SK-N-DZ (cell line): ENCODE data around the gene BRIP1.
"Not testable (repeated sequence)": the region's sequence is repeated elsewhere in the genome, so short reads cannot be mapped to it uniquely, and the experiment has no call there.

Experiments used
- DNase-seq: peaks from one replicate; pipeline ENCODE4 v3.0.0-alpha.2; 2015; ENCODE audit warnings: low spot score

The BRIP1 gene

GRCh38 chr17:61728297-61728836 lies 135.0 kb downstream of the BRIP1 start:
- no peak for DNase-seq

DNA sequence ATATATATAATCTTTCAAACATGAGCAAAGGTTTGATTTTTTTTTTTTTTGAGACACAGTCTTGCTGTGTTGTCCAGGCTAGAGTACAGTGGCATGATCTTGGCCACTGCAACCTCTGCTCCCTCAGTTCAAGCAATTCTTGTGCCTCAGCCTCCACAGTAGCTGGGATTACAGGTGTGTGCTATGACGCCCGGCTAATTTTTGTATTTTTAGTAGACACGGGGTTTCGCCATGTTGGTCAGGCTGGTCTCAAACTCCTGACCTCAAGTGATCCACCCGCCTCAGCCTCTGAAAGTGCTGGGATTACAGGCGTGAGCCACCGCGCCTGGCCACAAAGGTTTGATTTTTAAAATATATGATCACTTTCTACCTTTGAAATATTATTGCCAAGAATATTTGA lies 135.5 kb downstream of the BRIP1 start:
- DNase-seq = not testable (repeated sequence)

DNA sequence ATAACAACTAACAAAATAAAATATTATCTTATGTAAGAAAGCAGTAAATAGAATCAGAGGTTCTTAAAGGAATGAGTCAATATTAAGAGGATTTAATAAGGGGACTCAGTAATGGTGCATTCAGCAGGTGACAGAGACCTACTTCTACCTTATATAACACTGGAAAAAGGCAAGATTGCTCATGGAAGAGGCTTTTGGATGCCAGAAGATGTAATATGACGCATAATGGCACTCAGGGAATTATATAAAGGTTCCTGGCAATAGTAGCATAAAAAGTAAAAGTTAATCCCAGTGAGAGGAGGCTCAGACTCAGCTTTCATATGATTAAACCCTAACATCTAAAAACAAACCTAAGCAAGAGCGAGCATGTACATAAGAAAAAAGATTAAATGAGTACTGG lies 136.4 kb downstream of the BRIP1 start:
- DNase-seq = no peak

GRCh38 chr17:61724777-61725176 lies 138.6 kb downstream of the BRIP1 start:
- no peak for DNase-seq

DNA sequence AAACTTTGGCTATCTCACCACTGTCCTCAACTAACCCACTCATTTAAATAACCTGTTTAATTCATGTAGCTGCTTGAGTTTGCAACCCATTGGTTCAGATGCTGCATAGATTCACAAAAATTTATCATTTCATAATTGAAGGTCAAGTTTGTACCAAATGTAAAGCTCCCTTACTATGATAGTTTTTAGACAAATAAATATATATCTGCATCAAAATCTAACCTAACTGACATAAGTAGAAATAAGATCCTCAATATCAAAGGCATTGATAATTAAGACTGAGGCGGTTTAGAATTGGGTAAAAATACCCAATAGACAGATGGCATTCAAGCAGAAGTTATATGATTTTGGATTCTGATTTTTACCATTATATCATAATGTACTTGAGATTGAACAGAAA lies 139.4 kb downstream of the BRIP1 start:
- DNase-seq = no peak

DNA sequence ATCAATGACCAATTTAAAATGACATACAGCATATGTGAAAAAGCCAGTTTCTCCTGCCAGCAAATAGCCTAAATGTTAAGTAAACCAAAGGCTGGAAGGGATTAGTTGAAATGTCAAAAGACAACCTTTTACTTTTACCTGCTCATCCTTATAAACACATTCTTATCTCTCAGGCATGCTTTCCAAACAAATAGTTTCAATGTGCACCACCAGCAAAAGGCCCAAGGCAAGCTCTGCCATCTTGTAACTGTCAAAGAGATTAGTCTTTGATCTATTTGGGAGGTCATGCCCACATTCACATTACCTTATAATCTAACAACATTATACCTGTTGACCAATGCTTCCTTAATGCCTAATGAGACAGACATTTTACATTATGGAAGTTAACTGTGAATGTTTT lies 140.1 kb downstream of the BRIP1 start:
- no peak for DNase-seq

DNA sequence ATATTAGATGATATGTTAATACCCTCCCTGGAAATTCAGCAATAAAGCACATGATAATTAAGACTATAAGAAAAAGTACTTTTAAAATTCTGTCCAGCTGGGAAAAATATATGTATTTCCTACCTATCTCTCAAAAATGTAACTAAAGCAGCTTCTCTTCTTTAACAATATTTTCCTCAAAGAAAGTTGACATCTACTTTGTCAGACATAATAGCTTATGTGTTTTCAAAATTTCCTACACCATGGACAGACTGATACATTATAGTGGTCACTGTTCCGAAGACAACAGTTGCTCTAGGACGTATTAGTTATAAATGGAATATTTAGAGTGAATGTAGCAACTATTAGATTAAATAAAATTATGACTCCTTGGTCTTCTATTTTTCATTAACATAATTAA lies 140.9 kb downstream of the BRIP1 start:
- no peak for DNase-seq

DNA sequence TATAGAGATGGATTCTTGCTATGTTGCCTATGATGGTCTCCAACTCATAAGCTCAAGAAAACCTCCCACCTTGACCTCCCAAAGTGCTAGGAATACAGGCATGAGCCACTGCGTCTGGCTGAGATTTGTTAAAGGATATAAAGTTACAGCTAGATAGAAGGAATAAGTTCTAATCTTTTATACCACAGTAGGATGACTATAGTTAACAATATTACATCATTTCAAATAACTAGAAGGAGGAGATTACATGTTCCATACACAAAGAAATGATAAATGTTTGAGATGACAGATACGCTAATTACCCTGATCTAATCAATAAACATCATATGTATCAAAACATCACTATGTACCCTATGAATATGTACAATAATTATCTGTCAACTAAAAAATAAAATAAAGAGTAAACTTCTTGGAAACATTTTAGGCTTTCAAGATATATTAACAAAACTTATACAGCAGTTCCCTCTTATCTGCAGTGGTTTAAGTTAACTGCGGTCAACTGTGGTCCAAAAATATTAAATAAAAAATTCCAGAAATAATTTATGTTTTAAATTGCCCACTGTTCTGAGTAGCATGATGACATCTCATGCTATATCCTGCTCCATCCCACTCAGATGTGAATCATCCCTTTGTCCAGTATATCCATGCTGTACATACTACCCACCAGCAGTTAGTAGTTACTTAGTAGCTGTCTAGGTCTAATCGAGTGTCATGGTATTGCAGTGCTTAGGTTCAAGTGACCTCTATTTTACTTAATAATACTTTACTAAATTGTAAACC lies 143.1 kb downstream of the BRIP1 start:
- no peak for DNase-seq

DNA sequence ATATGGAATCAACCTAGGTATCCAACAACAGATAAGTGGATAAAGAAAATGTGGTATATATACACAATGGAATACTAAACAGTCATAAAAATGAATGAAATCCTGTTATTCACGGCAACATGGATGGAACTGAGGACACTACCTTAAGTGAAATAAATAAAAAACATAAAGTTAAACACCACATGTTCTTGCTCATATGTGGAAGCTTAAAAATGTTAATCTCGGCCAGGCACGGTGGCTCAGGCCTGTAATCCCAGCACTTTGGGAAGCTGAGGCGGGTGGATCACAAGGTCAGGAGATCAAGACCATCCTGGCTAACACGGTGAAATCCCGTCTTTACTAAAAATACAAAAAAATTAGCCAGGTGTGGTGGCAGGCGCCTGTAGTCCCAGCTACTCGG lies 144.1 kb downstream of the BRIP1 start:
- not testable (repeated sequence) for DNase-seq

GRCh38 chr17:61718022-61718421 lies 145.3 kb downstream of the BRIP1 start:
- no peak for DNase-seq

DNA sequence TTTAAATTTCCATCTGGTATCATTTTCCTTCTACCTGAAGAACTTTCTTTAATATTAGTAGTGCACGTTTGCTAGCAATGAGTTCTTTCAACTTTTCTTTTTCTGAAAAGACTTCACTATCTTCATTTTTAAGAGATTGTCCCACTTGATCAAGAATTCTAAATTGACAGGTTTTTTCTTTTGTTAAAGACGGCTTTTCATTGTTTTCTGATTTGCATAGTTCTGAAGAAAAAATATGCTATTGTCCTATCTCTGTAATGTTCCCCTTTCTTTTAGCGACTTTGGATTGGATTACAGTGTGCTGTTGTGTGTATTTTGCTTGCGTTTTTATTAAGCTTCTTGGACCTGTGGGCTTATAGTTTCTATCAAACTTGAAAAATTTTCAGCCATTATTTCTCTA lies 146.0 kb downstream of the BRIP1 start:
- DNase-seq = no peak

DNA sequence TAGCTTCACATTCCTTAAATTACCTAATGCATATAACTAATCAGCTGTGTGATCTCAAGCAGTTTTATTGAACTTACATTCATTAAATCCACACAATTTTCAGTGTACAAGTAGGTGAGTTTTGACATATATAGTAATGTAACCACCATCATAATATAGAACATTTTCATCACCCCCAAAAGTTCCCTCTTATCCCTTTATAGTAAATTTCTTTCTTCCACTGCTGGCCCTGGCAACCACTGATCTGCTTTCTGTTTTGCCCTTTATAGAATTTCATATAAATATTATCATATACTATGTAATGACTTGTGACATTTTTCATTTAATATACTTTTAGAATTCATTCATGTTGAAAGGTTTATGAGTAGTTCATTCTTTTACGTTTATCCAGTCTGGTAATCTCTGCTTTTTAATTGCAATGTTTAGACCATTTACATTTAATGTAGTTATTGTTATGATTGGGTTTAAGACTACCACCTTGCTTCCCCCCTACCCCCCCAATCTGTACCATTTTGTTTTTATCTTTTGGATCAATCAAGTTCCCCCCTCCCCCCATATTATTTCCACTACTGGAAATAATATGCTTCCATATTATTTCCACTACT lies 147.0 kb downstream of the BRIP1 start:
- no peak for DNase-seq

- no peak for DNase-seq
Observed at GRCh38 chr17:61715348-61715747, 148.0 kb downstream of the BRIP1 start.

DNA sequence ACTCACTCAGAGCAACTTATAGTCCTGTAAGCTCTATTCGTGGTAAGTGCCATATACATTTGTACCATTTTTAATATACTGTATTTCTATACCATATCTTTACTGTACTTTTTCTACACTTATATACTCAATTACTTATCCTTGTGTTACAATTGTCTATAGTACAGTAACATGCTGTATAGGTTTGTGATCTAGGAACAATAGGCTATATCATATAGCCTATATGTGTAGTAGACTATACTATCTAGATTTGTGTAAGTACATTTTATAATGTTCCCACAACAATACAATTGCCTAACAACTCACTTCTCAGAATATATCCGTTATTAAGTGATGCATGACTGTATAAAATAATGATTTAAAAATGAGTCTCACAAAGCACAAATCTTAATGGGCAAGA lies 149.0 kb downstream of the BRIP1 start:
- no peak for DNase-seq

DNA sequence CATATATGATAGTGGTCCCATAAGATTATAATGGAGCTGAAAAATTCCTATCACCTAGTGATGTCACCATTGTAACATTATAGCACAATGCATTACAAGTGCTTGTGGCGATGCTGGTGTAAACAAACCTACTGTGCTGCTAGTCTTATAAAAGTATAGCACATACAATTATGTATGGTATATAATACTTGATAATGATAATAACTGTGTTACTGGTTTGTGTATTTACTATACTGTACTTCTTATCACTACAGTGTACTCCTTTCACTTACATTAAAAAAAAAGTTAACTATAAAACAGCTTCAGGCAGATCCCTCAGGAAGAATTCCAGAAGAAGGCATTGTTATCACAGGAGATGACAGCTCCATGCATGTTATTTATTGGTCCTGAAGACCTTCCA lies 150.3 kb downstream of the BRIP1 start:
- DNase-seq = peak; percentile 9

DNA sequence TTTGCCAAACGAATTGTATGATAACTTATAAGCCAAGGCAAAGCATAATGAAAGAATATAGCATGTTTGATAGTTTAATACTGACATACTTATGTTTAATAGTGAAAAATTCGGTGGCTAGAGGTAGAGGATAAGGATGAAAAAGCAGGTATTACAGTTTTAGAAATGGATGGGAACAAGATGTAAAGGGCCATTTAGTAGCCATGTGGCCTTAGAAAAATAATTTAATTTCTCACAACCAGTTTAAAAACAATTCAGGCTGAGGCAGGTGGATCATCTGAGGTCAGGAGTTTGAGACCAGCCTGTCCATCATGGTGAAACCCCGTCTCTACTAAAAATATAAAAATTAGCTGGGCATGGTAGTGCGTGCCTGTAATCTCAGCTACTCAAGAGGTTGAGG lies 152.8 kb downstream of the BRIP1 start:
- no peak for DNase-seq

DNA sequence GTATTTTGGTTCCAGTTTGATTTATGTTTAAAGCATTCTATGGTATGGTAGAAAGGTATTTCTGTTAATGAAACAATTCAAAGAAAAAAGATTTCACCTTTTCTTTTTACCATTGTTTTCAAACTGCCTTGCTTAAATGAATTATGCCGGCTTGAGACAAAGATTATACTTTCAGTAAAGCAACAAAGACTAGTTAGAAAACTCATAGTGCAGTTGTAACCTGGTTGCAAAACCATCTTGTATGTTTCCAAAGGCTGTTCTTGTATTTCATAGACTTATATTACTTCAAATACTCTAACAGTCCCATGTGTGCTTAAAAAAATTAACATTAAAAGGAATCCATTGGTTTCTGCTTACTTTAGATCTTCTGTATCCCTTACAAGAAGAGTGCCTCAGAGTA lies 153.8 kb downstream of the BRIP1 start:
- DNase-seq = no peak

DNA sequence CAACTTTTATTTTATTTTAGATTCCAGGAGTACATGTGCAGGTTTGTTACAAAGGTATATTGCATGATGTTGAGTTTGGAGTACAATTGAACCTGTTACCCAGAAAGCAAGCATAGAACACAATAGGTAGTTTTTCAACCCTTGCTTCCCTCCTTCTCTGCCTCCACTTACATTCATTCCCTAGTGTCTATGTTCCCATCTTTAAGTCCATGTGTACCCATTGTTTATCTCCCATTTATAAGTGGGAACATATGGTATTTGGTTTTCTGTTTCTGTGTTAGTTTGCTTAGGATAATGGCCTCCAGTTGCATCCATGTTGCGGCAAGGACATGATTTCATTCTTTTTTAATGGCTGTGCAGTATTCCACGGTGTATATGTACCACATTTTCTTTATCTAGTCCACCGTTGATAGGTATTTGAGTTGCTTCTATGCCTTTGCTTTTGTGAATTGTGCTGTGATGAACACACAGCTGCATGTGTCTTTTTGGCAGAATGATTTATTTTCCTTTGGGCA lies 158.3 kb downstream of the BRIP1 start:
- DNase-seq = no peak

- DNase-seq = no peak
Observed at GRCh38 chr17:61702450-61702849, 160.9 kb downstream of the BRIP1 start.

DNA sequence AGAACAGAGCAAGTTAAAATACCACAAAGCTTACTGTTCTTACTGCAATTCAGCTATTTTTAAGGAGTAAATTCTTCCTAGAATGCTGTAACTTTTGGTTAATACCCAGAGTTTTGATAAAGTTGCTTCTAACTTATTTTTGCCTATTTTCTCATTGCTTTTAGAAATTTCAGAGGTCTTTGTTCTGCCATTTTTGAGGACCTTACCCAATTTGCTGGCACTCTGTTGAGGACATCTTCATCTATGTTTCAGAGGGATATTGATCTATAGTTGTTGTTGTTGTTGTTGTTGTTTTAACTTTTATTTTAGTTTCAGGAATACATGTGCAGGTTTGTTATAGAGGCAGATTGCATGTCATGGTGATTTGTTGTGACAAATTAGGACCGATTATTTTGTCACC lies 161.3 kb downstream of the BRIP1 start:
- DNase-seq = no peak

GRCh38 chr17:61701334-61701733 lies 162.0 kb downstream of the BRIP1 start:
- DNase-seq = no peak

GRCh38 chr17:61700252-61700651 lies 163.1 kb downstream of the BRIP1 start:
- DNase-seq = no peak

GRCh38 chr17:61699694-61700093 lies 163.6 kb downstream of the BRIP1 start:
- no peak for DNase-seq
